ENCODE data around the gene PRR20G.

- no peak for TF ChIP-seq CTCF (IDR thresholded peaks at IDR 0.05)
- TF ChIP-seq POLR2A (IDR thresholded peaks at IDR 0.05): no peak
Observed at GRCh38 chr3:127237835-127238234, 50.0 kb downstream of the PRR20G start.
